HepG2 (cell line): ENCODE results near the gene SMARCC1. TPM values are rescaled to one million over a fixed set of nuclear protein-coding genes. Genes with fewer than 3 reads are reported as not detected.

ENCODE experiments used
- ATAC-seq: fragments of 200-7000 bp; cut with Tn5 transposase; 3 replicates; pipeline ENCODE4 v1.9.1; 2020; ENCODE audit warnings: mild to moderate bottlenecking, moderate library complexity
- BruUV-seq: library from RNA; stranded (reverse); fragments of 400-500 nt; replicated peaks from 2 replicates; lab custom pipeline; 2021; lab: Mats Ljungman, UMichigan
- CTCF ChIA-PET: fragments of 300-600 bp; formaldehyde crosslinking; extraction: SDS; loops from one replicate; lab custom pipeline; 2021; ENCODE audit warnings: low total read pairs, inconsistent platforms, low intra/inter-chr PET ratio; lab: Yijun Ruan, JAX
- POLR2A ChIA-PET: fragments of 350-600 bp; sonication (Branson Sonifier 250); formaldehyde crosslinking; loops from one replicate; lab custom pipeline; 2020; ENCODE audit warnings: antibody characterized with exemption, inconsistent platforms; lab: Yijun Ruan, JAX
- DNase-seq: peaks from one replicate; pipeline ENCODE4 v3.0.0-alpha.2; 2015; ENCODE audit warnings: low spot score
- FAIRE-seq: peaks from 3 replicates; lab custom pipeline; 2011; peaks lifted over from hg19 to GRCh38; lab: Jason Lieb, UNC
- H2AFZ ChIP-seq: one replicate; pipeline ENCODE4 v1.6.1; 2011; ENCODE audit warnings: low read length, inconsistent platforms
- H3K27ac ChIP-seq: fragments of 300-600 bp; 3 replicates; pipeline ENCODE4 v1.8.0; 2011; ENCODE audit warnings: mixed run types, mild to moderate bottlenecking, mixed read lengths, low read length, inconsistent platforms; ENCODE audit not compliant: insufficient read depth; ENCODE audit errors: extremely low read length
- H3K27me3 ChIP-seq, 2 experiments: fragments of 200-600 bp in 1 of 2; 2 replicates in 1 of 2; 3 replicates in 1 of 2; pipeline versions ENCODE4 v1.6.0 to v1.8.0; 2011; ENCODE audit warnings: low read length in 2 of 2, mild to moderate bottlenecking in 2 of 2, moderate library complexity in 2 of 2, inconsistent platforms in 1 of 2; ENCODE audit not compliant: insufficient read depth in 2 of 2, control insufficient read depth in 1 of 2
- H3K36me3 ChIP-seq, 2 experiments: fragments of 200-600 bp in 1 of 2; replicated peaks in 1 of 2; 2 replicates in 1 of 2; 3 replicates in 1 of 2; pipeline versions ENCODE4 v1.5.1 to v1.8.0; 2011; ENCODE audit warnings: low read length in 2 of 2, inconsistent platforms in 1 of 2; ENCODE audit not compliant: insufficient read depth in 2 of 2, control insufficient read depth in 1 of 2
- H3K4me1 ChIP-seq: 2 replicates; pipeline ENCODE4 v1.5.1; 2012; ENCODE audit warnings: low read length, inconsistent platforms; ENCODE audit not compliant: insufficient read depth
- H3K4me2 ChIP-seq: 2 replicates; pipeline ENCODE4 v1.6.0; 2011; ENCODE audit warnings: low read depth, low read length, inconsistent platforms
- H3K4me3 ChIP-seq, 3 experiments: fragments of 200-600 bp in 1 of 3; sonication (generic), shearing (Covaris generic) in 1 of 3; replicated peaks in 1 of 3; 2 replicates each; pipeline ENCODE4 v1.5.1; 2011 to 2016; ENCODE audit warnings: low read length in 3 of 3, inconsistent platforms in 2 of 3, low read depth in 2 of 3, mild to moderate bottlenecking in 2 of 3, control low read depth in 1 of 3, mixed read lengths in 1 of 3; ENCODE audit not compliant: insufficient read depth in 1 of 3
- H3K79me2 ChIP-seq: one replicate; pipeline ENCODE4 v1.6.1; 2011; ENCODE audit warnings: low read length, inconsistent platforms; ENCODE audit not compliant: insufficient read depth
- H3K9ac ChIP-seq: 2 replicates; pipeline ENCODE4 v1.6.0; 2011; ENCODE audit warnings: mild to moderate bottlenecking, low read depth, low read length, inconsistent platforms; ENCODE audit not compliant: insufficient read depth
- H3K9me3 ChIP-seq: 2 replicates; pipeline ENCODE4 v1.5.1; 2012; ENCODE audit warnings: mild to moderate bottlenecking, low read length
- H4K20me1 ChIP-seq: 2 replicates; pipeline ENCODE4 v1.6.0; 2011; ENCODE audit warnings: inconsistent platforms, mild to moderate bottlenecking, low read length, moderate library complexity; ENCODE audit not compliant: insufficient read depth
- ATAD3A ChIP-seq: sonication (generic); formaldehyde crosslinking; IDR thresholded peaks from 2 replicates; pipeline ENCODE4 v1.4.0; 2020; ENCODE audit warnings: missing genetic modification reagents
- ESRRA ChIP-seq: sonication (generic); formaldehyde crosslinking; IDR thresholded peaks from 2 replicates; pipeline ENCODE4 v1.5.1; 2020; ENCODE audit warnings: mild to moderate bottlenecking, low read depth, missing genetic modification reagents
- HOXA3 ChIP-seq: sonication (generic); formaldehyde crosslinking; IDR thresholded peaks from 2 replicates; pipeline ENCODE4 v1.5.0; 2020; ENCODE audit warnings: missing genetic modification reagents
- MXD4 ChIP-seq: IDR thresholded peaks from 2 replicates; pipeline ENCODE4 v1.6.1; 2016; ENCODE audit warnings: mild to moderate bottlenecking, missing biosample characterization, missing genetic modification reagents
- ZBTB7B ChIP-seq: sonication (generic); formaldehyde crosslinking; IDR thresholded peaks from 2 replicates; pipeline ENCODE4 v1.4.0; 2020; ENCODE audit warnings: missing genetic modification reagents
- ZNF501 ChIP-seq: sonication (generic); formaldehyde crosslinking; IDR thresholded peaks from 2 replicates; pipeline ENCODE4 v1.5.1; 2020; ENCODE audit warnings: mild to moderate bottlenecking, moderate library complexity, missing genetic modification reagents
- ZNF761 ChIP-seq: sonication (generic); formaldehyde crosslinking; conservative IDR thresholded peaks from 2 replicates; pipeline ENCODE4 v1.4.0; 2020; ENCODE audit warnings: mild to moderate bottlenecking, missing genetic modification reagents
- WGBS: methylation state at CpG from one replicate; pipeline ENCODE4 v1.1.6; 2017; ENCODE audit warnings: low lambda C conversion rate; 5-methylcytosine and 5-hydroxymethylcytosine counted together
- in situ Hi-C: cut with HindIII; loops from 2 replicates; pipeline ENCODE4 v1.10.0; 2017; ENCODE audit warnings: low pct_unique_long_range_greater_than_20kb; ENCODE audit not compliant: extremely low pct_ligation_motif_present
- intact Hi-C: fragments of 100-400 bp; cut with micrococcal nuclease; formaldehyde crosslinking; loops from one replicate; pipeline ENCODE4 v1.10.0; 2022; ENCODE audit not compliant: unreplicated experiment
- polyA plus RNA-seq, 8 experiments: library from polyadenylated mRNA; depleted of rRNA in 3 of 8; stranded (reverse) in 7 of 8; unstranded in 1 of 8; fragments of >200 nt; fragmentation: Illumina TruSeq in 4 of 8; extraction: Trizol in 4 of 8; gene quantifications; 2 replicates each; pipeline versions ENCODE4 v1.2.1 to v1.2.3, GENCODE V29; 2011 to 2016; ENCODE audit warnings: low read depth in 4 of 8, missing spikeins in 1 of 8, mixed read lengths in 1 of 8; ENCODE audit not compliant: insufficient read depth in 1 of 8
- total RNA-seq, 5 experiments: library from RNA; depleted of rRNA; stranded (reverse); fragments of >200 nt; fragmentation: Illumina TruSeq; extraction: Trizol; gene quantifications; 2 replicates each; pipeline ENCODE4 v1.2.3, GENCODE V29; 2016; ENCODE audit warnings: low read depth in 1 of 5
- TF ChIP-seq, protein P1 (sequence below): sonication (generic); formaldehyde crosslinking; conservative IDR thresholded peaks from 2 replicates; pipeline ENCODE4 v1.4.0; 2020; ENCODE audit warnings: mild to moderate bottlenecking, missing genetic modification reagents, moderate library complexity
- TF ChIP-seq, protein P2 (sequence below): IDR thresholded peaks from 2 replicates; pipeline ENCODE4 v1.6.1; 2012; ENCODE audit warnings: low read depth, low read length, improper control_type of control experiment
- TF ChIP-seq, protein P3 (sequence below): sonication (generic); formaldehyde crosslinking; IDR thresholded peaks from 2 replicates; pipeline ENCODE4 v1.8.0; 2022; ENCODE audit warnings: mild to moderate bottlenecking, missing genetic modification reagents, moderate library complexity
- TF ChIP-seq, protein P4 (sequence below): sonication (generic); formaldehyde crosslinking; IDR thresholded peaks from one replicate; pipeline ENCODE4 v1.5.1; 2020; ENCODE audit warnings: mild to moderate bottlenecking, missing genetic modification reagents; ENCODE audit errors: not compliant biosample characterization

Gene SMARCC1
- total and polyA plus RNA-seq, 2 of the 13 experiments (the other 11 are each of a cell fraction or from before 2014, with no cell fraction given) = 47.9 to 58.4 TPM

DNA sequence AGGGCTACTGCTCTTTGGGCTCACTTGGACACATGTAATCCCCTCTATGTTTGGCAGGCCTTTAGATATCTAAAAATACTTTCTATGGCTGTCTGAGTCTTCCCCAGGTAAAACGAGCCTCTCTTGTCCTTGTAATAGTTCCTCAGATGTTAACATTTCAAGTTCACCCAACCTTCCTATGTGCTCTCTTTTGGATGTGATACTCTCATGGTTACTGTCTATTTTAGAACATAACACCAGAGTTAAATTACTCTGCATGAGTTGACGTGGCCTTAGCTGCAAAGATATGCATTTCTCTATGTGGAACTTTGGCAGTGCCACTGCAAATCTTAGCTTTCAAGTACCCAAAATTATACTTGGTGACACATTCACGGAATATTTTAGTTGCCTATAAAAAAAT is 171.1 kb downstream of the SMARCC1 start:
- ChIA-PET CTCF (no interaction called here), POLR2A (no interaction called here)
- H3K27ac ChIP-seq = no peak overlapping the region
- no peak overlapping the region for H3K9ac ChIP-seq
- ATAC-seq (no peak), FAIRE-seq (no peak), DNase-seq (no peak)
- H4K20me1 ChIP-seq = no peaks in the 10 kb centered on the region
- H3K4me2 ChIP-seq = no peak overlapping the region
- no peak overlapping the region for H3K4me3 ChIP-seq
- in situ Hi-C loops = no loop called here
- BruUV-seq = no TSS peak
- peaks cover 18 to 82% of the 10 kb centered on the region in 2 experiments for H3K36me3 ChIP-seq
- H3K9me3 ChIP-seq = no peaks in the 10 kb centered on the region
- no peak overlapping the region for H2AFZ ChIP-seq
- 96% methylated on average over 3 of the region's 3 CpGs for WGBS
- H3K27me3 ChIP-seq = no peaks in the 10 kb centered on the region
- no peaks in the 10 kb centered on the region for H3K79me2 ChIP-seq
- intact Hi-C loops = no loop called here
- H3K4me1 ChIP-seq = no peaks in the 10 kb centered on the region
- TF ChIP-seq ZNF761 (CRISPR knock-in tag) = no peak
- TF ChIP-seq MXD4 (CRISPR knock-in tag) = no peak
- TF ChIP-seq, protein P1, sequence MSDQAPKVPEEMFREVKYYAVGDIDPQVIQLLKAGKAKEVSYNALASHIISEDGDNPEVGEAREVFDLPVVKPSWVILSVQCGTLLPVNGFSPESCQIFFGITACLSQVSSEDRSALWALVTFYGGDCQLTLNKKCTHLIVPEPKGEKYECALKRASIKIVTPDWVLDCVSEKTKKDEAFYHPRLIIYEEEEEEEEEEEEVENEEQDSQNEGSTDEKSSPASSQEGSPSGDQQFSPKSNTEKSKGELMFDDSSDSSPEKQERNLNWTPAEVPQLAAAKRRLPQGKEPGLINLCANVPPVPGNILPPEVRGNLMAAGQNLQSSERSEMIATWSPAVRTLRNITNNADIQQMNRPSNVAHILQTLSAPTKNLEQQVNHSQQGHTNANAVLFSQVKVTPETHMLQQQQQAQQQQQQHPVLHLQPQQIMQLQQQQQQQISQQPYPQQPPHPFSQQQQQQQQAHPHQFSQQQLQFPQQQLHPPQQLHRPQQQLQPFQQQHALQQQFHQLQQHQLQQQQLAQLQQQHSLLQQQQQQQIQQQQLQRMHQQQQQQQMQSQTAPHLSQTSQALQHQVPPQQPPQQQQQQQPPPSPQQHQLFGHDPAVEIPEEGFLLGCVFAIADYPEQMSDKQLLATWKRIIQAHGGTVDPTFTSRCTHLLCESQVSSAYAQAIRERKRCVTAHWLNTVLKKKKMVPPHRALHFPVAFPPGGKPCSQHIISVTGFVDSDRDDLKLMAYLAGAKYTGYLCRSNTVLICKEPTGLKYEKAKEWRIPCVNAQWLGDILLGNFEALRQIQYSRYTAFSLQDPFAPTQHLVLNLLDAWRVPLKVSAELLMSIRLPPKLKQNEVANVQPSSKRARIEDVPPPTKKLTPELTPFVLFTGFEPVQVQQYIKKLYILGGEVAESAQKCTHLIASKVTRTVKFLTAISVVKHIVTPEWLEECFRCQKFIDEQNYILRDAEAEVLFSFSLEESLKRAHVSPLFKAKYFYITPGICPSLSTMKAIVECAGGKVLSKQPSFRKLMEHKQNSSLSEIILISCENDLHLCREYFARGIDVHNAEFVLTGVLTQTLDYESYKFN (CRISPR knock-in tag) = no peak
- TF ChIP-seq ESRRA = no peak
- TF ChIP-seq HOXA3 (CRISPR knock-in tag) = no peak
- TF ChIP-seq, protein P2, sequence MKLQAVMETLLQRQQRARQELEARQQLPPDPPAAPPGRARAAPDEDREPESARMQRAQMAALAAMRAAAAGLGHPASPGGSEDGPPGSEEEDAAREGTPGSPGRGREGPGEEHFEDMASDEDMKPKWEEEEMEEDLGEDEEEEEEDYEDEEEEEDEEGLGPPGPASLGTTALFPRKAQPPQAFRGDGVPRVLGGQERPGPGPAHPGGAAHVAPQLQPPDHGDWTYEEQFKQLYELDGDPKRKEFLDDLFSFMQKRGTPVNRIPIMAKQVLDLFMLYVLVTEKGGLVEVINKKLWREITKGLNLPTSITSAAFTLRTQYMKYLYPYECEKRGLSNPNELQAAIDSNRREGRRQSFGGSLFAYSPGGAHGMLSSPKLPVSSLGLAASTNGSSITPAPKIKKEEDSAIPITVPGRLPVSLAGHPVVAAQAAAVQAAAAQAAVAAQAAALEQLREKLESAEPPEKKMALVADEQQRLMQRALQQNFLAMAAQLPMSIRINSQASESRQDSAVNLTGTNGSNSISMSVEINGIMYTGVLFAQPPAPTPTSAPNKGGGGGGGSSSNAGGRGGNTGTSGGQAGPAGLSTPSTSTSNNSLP = no peak
- TF ChIP-seq ATAD3A (CRISPR knock-in tag) = no peak
- TF ChIP-seq ZBTB7B (CRISPR knock-in tag) = no peak
- no peak for TF ChIP-seq ZNF501 (CRISPR knock-in tag)
- TF ChIP-seq, protein P3, sequence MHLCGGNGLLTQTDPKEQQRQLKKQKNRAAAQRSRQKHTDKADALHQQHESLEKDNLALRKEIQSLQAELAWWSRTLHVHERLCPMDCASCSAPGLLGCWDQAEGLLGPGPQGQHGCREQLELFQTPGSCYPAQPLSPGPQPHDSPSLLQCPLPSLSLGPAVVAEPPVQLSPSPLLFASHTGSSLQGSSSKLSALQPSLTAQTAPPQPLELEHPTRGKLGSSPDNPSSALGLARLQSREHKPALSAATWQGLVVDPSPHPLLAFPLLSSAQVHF (CRISPR knock-in tag) = no peak
- TF ChIP-seq, protein P4, sequence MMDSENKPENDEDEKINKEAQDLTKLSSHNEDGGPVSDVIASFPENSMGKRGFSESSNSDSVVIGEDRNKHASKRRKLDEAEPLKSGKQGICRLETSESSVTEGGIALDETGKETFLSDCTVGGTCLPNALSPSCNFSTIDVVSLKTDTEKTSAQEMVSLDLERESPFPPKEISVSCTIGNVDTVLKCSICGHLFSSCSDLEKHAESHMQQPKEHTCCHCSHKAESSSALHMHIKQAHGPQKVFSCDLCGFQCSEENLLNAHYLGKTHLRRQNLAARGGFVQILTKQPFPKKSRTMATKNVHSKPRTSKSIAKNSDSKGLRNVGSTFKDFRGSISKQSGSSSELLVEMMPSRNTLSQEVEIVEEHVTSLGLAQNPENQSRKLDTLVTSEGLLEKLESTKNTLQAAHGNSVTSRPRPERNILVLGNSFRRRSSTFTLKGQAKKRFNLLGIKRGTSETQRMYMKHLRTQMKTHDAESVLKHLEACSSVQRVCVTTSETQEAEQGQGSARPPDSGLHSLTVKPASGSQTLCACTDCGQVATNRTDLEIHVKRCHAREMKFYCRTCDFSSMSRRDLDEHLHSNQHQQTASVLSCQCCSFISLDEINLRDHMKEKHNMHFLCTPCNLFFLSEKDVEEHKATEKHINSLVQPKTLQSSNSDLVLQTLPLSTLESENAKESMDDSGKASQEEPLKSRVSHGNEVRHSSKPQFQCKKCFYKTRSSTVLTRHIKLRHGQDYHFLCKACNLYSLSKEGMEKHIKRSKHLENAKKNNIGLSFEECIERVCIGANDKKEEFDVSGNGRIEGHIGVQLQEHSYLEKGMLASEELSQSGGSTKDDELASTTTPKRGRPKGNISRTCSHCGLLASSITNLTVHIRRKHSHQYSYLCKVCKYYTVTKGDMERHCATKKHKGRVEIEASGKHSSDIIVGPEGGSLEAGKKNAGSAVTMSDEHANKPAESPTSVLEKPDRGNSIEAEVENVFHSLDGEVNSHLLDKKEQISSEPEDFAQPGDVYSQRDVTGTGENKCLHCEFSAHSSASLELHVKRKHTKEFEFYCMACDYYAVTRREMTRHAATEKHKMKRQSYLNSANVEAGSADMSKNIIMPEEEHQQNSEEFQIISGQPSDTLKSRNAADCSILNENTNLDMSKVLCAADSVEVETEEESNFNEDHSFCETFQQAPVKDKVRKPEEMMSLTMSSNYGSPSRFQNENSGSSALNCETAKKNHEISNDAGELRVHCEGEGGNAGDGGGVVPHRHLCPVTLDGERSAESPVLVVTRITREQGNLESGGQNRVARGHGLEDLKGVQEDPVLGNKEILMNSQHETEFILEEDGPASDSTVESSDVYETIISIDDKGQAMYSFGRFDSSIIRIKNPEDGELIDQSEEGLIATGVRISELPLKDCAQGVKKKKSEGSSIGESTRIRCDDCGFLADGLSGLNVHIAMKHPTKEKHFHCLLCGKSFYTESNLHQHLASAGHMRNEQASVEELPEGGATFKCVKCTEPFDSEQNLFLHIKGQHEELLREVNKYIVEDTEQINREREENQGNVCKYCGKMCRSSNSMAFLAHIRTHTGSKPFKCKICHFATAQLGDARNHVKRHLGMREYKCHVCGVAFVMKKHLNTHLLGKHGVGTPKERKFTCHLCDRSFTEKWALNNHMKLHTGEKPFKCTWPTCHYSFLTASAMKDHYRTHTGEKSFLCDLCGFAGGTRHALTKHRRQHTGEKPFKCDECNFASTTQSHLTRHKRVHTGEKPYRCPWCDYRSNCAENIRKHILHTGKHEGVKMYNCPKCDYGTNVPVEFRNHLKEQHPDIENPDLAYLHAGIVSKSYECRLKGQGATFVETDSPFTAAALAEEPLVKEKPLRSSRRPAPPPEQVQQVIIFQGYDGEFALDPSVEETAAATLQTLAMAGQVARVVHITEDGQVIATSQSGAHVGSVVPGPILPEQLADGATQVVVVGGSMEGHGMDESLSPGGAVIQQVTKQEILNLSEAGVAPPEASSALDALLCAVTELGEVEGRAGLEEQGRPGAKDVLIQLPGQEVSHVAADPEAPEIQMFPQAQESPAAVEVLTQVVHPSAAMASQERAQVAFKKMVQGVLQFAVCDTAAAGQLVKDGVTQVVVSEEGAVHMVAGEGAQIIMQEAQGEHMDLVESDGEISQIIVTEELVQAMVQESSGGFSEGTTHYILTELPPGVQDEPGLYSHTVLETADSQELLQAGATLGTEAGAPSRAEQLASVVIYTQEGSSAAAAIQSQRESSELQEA (CRISPR knock-in tag) = no peak
